HepG2 (cell line): ENCODE data around the gene TNFAIP8L1. TPM values are rescaled to one million over a fixed set of nuclear protein-coding genes. Genes with fewer than 3 reads are reported as not detected.

Experiments
- ATAC-seq: fragments of 200-7000 bp; cut with Tn5 transposase; 3 replicates; pipeline ENCODE4 v1.9.1; 2020; ENCODE audit warnings: mild to moderate bottlenecking, moderate library complexity
- BruUV-seq: library from RNA; stranded (reverse); fragments of 400-500 nt; replicated peaks from 2 replicates; lab custom pipeline; 2021; lab: Mats Ljungman, UMichigan
- CTCF ChIA-PET: fragments of 300-600 bp; formaldehyde crosslinking; extraction: SDS; loops from one replicate; lab custom pipeline; 2021; ENCODE audit warnings: low total read pairs, inconsistent platforms, low intra/inter-chr PET ratio; lab: Yijun Ruan, JAX
- POLR2A ChIA-PET: fragments of 350-600 bp; sonication (Branson Sonifier 250); formaldehyde crosslinking; loops from one replicate; lab custom pipeline; 2020; ENCODE audit warnings: antibody characterized with exemption, inconsistent platforms; lab: Yijun Ruan, JAX
- DNase-seq: peaks from one replicate; pipeline ENCODE4 v3.0.0-alpha.2; 2015; ENCODE audit warnings: low spot score
- FAIRE-seq: peaks from 3 replicates; lab custom pipeline; 2011; peaks lifted over from hg19 to GRCh38; lab: Jason Lieb, UNC
- H2AFZ ChIP-seq: one replicate; pipeline ENCODE4 v1.6.1; 2011; ENCODE audit warnings: low read length, inconsistent platforms
- H3K27ac ChIP-seq: fragments of 300-600 bp; 3 replicates; pipeline ENCODE4 v1.8.0; 2011; ENCODE audit warnings: mixed run types, mild to moderate bottlenecking, mixed read lengths, low read length, inconsistent platforms; ENCODE audit not compliant: insufficient read depth; ENCODE audit errors: extremely low read length
- H3K27me3 ChIP-seq, 2 experiments: fragments of 200-600 bp in 1 of 2; 2 replicates in 1 of 2; 3 replicates in 1 of 2; pipeline versions ENCODE4 v1.6.0 to v1.8.0; 2011; ENCODE audit warnings: low read length in 2 of 2, mild to moderate bottlenecking in 2 of 2, moderate library complexity in 2 of 2, inconsistent platforms in 1 of 2; ENCODE audit not compliant: insufficient read depth in 2 of 2, control insufficient read depth in 1 of 2
- H3K36me3 ChIP-seq, 2 experiments: fragments of 200-600 bp in 1 of 2; replicated peaks in 1 of 2; 2 replicates in 1 of 2; 3 replicates in 1 of 2; pipeline versions ENCODE4 v1.5.1 to v1.8.0; 2011; ENCODE audit warnings: low read length in 2 of 2, inconsistent platforms in 1 of 2; ENCODE audit not compliant: insufficient read depth in 2 of 2, control insufficient read depth in 1 of 2
- H3K4me1 ChIP-seq: 2 replicates; pipeline ENCODE4 v1.5.1; 2012; ENCODE audit warnings: low read length, inconsistent platforms; ENCODE audit not compliant: insufficient read depth
- H3K4me2 ChIP-seq: 2 replicates; pipeline ENCODE4 v1.6.0; 2011; ENCODE audit warnings: low read depth, low read length, inconsistent platforms
- H3K4me3 ChIP-seq, 3 experiments: fragments of 200-600 bp in 1 of 3; sonication (generic), shearing (Covaris generic) in 1 of 3; replicated peaks in 1 of 3; 2 replicates each; pipeline ENCODE4 v1.5.1; 2011 to 2016; ENCODE audit warnings: low read length in 3 of 3, inconsistent platforms in 2 of 3, low read depth in 2 of 3, mild to moderate bottlenecking in 2 of 3, control low read depth in 1 of 3, mixed read lengths in 1 of 3; ENCODE audit not compliant: insufficient read depth in 1 of 3
- H3K79me2 ChIP-seq: one replicate; pipeline ENCODE4 v1.6.1; 2011; ENCODE audit warnings: low read length, inconsistent platforms; ENCODE audit not compliant: insufficient read depth
- H3K9ac ChIP-seq: 2 replicates; pipeline ENCODE4 v1.6.0; 2011; ENCODE audit warnings: mild to moderate bottlenecking, low read depth, low read length, inconsistent platforms; ENCODE audit not compliant: insufficient read depth
- H3K9me3 ChIP-seq: 2 replicates; pipeline ENCODE4 v1.5.1; 2012; ENCODE audit warnings: mild to moderate bottlenecking, low read length
- H4K20me1 ChIP-seq: 2 replicates; pipeline ENCODE4 v1.6.0; 2011; ENCODE audit warnings: inconsistent platforms, mild to moderate bottlenecking, low read length, moderate library complexity; ENCODE audit not compliant: insufficient read depth
- AGO2 ChIP-seq: fragments of 200-400 bp; formaldehyde crosslinking; optimal IDR thresholded peaks from 2 replicates; pipeline ENCODE3; 2017; ENCODE audit warnings: mild to moderate bottlenecking, low read depth, low read length, moderate library complexity
- ATM ChIP-seq: fragments of 450-650 bp; IDR thresholded peaks from 2 replicates; pipeline ENCODE4 v1.7.1; 2017; ENCODE audit warnings: mild to moderate bottlenecking, borderline replicate concordance
- DR1 ChIP-seq: sonication (generic); formaldehyde crosslinking; IDR thresholded peaks from 2 replicates; pipeline ENCODE4 v1.8.0; 2021; ENCODE audit warnings: mild to moderate bottlenecking, missing genetic modification reagents, inconsistent platforms
- FOXC1 ChIP-seq: sonication (generic); formaldehyde crosslinking; IDR thresholded peaks from 2 replicates; pipeline ENCODE4 v1.8.0; 2022; ENCODE audit warnings: mild to moderate bottlenecking, missing genetic modification reagents, borderline replicate concordance
- FOXM1 ChIP-seq: sonication (generic); formaldehyde crosslinking; IDR thresholded peaks from 2 replicates; pipeline ENCODE4 v1.5.0; 2020; ENCODE audit warnings: missing genetic modification reagents
- GATAD2A ChIP-seq: IDR thresholded peaks from 2 replicates; pipeline ENCODE4 v1.6.1; 2016
- HNRNPL ChIP-seq: fragments of 200-400 bp; formaldehyde crosslinking; IDR thresholded peaks from 2 replicates; pipeline ENCODE4 v1.6.1; 2017; ENCODE audit warnings: mild to moderate bottlenecking, low read depth, low read length
- MEIS2 ChIP-seq: sonication (generic); formaldehyde crosslinking; IDR thresholded peaks from 2 replicates; pipeline ENCODE4 v1.9.0; 2021; ENCODE audit warnings: mild to moderate bottlenecking, missing genetic modification reagents
- MYNN ChIP-seq: sonication (generic); formaldehyde crosslinking; IDR thresholded peaks from 2 replicates; pipeline ENCODE4 v1.4.0; 2020; ENCODE audit warnings: mild to moderate bottlenecking, low read depth, missing genetic modification reagents
- SIX4 ChIP-seq: sonication (generic); formaldehyde crosslinking; IDR thresholded peaks from 2 replicates; pipeline ENCODE4 v1.4.0; 2020; ENCODE audit warnings: missing genetic modification reagents
- ZMYM3 ChIP-seq: sonication (generic); formaldehyde crosslinking; IDR thresholded peaks from 2 replicates; pipeline ENCODE4 v1.5.1; 2020; ENCODE audit warnings: mild to moderate bottlenecking, missing genetic modification reagents
- ZNF124 ChIP-seq: sonication (generic); formaldehyde crosslinking; IDR thresholded peaks from 2 replicates; pipeline ENCODE4 v1.4.0; 2020; ENCODE audit warnings: missing genetic modification reagents
- ZNF20 ChIP-seq: sonication (generic); formaldehyde crosslinking; IDR thresholded peaks from 2 replicates; pipeline ENCODE4 v1.4.0; 2020; ENCODE audit warnings: mild to moderate bottlenecking, moderate library complexity, missing genetic modification reagents
- ZNF296 ChIP-seq: sonication (generic); formaldehyde crosslinking; conservative IDR thresholded peaks from 2 replicates; pipeline ENCODE4 v1.5.0; 2020; ENCODE audit warnings: mild to moderate bottlenecking, missing genetic modification reagents
- ZNF709 ChIP-seq: sonication (generic); formaldehyde crosslinking; IDR thresholded peaks from 2 replicates; pipeline ENCODE4 v1.5.0; 2020; ENCODE audit warnings: mild to moderate bottlenecking, missing genetic modification reagents
- ZNF768 ChIP-seq: sonication (generic); formaldehyde crosslinking; IDR thresholded peaks from 2 replicates; pipeline ENCODE4 v1.4.0; 2020; ENCODE audit warnings: missing genetic modification reagents
- WGBS: methylation state at CpG from one replicate; pipeline ENCODE4 v1.1.6; 2017; ENCODE audit warnings: low lambda C conversion rate; 5-methylcytosine and 5-hydroxymethylcytosine counted together
- in situ Hi-C: cut with HindIII; loops from 2 replicates; pipeline ENCODE4 v1.10.0; 2017; ENCODE audit warnings: low pct_unique_long_range_greater_than_20kb; ENCODE audit not compliant: extremely low pct_ligation_motif_present
- intact Hi-C: fragments of 100-400 bp; cut with micrococcal nuclease; formaldehyde crosslinking; loops from one replicate; pipeline ENCODE4 v1.10.0; 2022; ENCODE audit not compliant: unreplicated experiment
- polyA plus RNA-seq, 8 experiments: library from polyadenylated mRNA; depleted of rRNA in 3 of 8; stranded (reverse) in 7 of 8; unstranded in 1 of 8; fragments of >200 nt; fragmentation: Illumina TruSeq in 4 of 8; extraction: Trizol in 4 of 8; gene quantifications; 2 replicates each; pipeline versions ENCODE4 v1.2.1 to v1.2.3, GENCODE V29; 2011 to 2016; ENCODE audit warnings: low read depth in 4 of 8, missing spikeins in 1 of 8, mixed read lengths in 1 of 8; ENCODE audit not compliant: insufficient read depth in 1 of 8
- total RNA-seq, 5 experiments: library from RNA; depleted of rRNA; stranded (reverse); fragments of >200 nt; fragmentation: Illumina TruSeq; extraction: Trizol; gene quantifications; 2 replicates each; pipeline ENCODE4 v1.2.3, GENCODE V29; 2016; ENCODE audit warnings: low read depth in 1 of 5
- TF ChIP-seq, protein P1 (sequence below): sonication (generic); formaldehyde crosslinking; IDR thresholded peaks from 2 replicates; pipeline ENCODE4 v1.5.0; 2020; ENCODE audit warnings: mild to moderate bottlenecking, missing genetic modification reagents, borderline replicate concordance

Gene TNFAIP8L1
- total and polyA plus RNA-seq, 2 of the 13 experiments (the other 11 are each of a cell fraction or from before 2014, with no cell fraction given), result 13.4 to 21.4 TPM

DNA sequence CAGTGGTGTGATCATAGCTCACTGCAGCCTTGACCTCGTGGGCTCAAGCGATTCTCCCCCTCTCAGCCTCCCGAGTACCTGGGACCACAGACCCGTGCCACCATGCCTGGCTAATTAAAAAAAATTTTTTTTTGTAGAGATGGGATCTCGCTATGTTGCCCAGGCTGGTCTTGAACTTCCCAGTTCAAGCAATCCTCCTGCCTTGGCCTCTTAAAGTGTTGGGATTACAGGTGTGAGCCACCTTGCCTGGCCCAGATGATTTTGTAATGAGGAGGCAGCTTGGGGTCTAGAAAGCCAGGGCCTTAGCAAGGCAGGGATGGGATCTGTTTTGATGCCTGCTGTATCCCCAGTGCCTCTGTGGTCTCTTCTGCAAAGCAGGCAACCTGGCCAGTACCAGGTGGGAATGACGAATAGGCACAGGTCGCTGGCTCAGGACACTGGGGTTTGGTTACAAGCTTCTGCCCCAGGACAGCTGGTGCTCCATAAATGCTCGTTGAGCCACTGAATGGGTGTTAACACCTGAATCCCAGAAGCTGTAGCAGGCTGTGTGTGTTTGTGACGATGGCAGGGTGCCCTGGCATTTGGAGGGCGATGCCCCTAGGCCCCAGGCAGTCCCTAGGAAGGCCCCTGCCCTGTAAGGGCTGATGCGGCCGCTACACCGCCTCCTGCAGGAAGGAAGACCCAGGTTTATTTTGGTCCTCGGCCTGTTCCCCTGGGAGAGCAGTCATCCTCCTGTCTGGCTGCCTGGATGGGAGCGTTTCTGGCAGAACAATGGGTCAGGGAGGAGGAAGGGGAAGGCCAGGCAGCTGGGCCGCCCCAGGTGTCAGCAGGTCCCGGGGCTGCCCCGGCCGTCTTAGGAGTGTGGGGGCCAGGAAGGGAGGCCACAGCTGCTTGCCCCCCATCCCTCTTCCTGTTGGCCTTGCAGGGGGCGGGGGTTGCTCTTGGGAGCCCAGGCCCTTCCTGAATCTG, 8.6 kb downstream of the TNFAIP8L1 start (continued):
- TF ChIP-seq ZNF296 (CRISPR knock-in tag), result no peak
- TF ChIP-seq FOXC1 (CRISPR knock-in tag), result no peak

DNA sequence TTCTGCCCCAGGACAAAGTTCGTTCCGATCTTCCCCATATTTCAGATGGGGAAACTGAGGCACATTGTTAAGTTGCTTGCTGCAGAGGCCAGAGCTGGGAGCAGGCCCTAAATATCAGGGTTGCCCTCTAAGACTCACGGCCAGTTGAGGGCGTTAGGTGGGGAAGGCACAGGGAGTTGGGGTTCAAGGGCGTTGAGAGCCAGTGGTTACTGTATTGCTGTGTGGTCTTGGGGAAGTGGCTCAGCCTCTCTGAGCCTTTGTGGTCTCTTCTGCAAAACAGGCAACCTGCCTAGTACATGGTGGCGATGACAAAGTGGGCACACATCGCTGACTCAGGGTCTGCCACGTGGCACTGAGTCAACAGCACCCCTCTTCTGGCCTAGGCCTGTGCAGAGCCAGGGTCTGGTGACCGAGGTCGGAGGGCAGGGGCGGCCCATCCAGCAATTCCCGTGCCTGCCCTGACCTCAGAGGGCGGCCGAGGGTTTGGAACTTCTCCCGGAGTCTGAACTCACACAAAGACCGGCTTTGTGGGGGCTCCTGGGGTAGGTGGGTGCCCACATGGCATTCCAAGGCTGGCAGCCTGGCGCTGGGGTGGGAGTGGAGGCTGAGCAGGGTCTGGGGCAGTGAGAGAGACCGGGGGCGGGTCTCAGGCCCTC, 10.2 kb downstream of the TNFAIP8L1 start:
- H3K4me1 ChIP-seq, result peaks cover 8% of the 10 kb centered on the region
- H3K4me3 ChIP-seq, result no peak overlapping the region
- in situ Hi-C loops (no loop called here), intact Hi-C loops (loop anchor here (5.0 kb wide), 1 partner anchor 582 kb away; the partner anchor contains the start of gene ZBTB7A)
- H3K79me2 ChIP-seq, result peaks cover 9% of the 10 kb centered on the region
- no peak overlapping the region for H3K27ac ChIP-seq
- ChIA-PET POLR2A (no interaction called here), CTCF (no interaction called here)
- H3K4me2 ChIP-seq, result no peak overlapping the region
- peaks cover 2 to 23% of the 10 kb centered on the region in 2 experiments; a peak in 3 of 5 replicates for H3K36me3 ChIP-seq
- BruUV-seq, result no TSS peak
- TF ChIP-seq ZNF709 (no peak), SIX4 (CRISPR knock-in tag) (no peak), ATM (no peak), ZMYM3 (CRISPR knock-in tag) (peak; percentile 52), ZNF124 (no peak), MEIS2 (CRISPR knock-in tag) (no peak), ZNF768 (CRISPR knock-in tag) (peak; percentile 98), MYNN (CRISPR knock-in tag) (no peak), ZNF20 (CRISPR knock-in tag) (no peak), FOXM1 (CRISPR knock-in tag) (no peak), DR1 (CRISPR knock-in tag) (no peak), AGO2 (peak; percentile 38), HNRNPL (peak; percentile 64; the same call in 1 of the 2 replicates), GATAD2A (CRISPR knock-in tag) (no peak)
- TF ChIP-seq, protein P1, sequence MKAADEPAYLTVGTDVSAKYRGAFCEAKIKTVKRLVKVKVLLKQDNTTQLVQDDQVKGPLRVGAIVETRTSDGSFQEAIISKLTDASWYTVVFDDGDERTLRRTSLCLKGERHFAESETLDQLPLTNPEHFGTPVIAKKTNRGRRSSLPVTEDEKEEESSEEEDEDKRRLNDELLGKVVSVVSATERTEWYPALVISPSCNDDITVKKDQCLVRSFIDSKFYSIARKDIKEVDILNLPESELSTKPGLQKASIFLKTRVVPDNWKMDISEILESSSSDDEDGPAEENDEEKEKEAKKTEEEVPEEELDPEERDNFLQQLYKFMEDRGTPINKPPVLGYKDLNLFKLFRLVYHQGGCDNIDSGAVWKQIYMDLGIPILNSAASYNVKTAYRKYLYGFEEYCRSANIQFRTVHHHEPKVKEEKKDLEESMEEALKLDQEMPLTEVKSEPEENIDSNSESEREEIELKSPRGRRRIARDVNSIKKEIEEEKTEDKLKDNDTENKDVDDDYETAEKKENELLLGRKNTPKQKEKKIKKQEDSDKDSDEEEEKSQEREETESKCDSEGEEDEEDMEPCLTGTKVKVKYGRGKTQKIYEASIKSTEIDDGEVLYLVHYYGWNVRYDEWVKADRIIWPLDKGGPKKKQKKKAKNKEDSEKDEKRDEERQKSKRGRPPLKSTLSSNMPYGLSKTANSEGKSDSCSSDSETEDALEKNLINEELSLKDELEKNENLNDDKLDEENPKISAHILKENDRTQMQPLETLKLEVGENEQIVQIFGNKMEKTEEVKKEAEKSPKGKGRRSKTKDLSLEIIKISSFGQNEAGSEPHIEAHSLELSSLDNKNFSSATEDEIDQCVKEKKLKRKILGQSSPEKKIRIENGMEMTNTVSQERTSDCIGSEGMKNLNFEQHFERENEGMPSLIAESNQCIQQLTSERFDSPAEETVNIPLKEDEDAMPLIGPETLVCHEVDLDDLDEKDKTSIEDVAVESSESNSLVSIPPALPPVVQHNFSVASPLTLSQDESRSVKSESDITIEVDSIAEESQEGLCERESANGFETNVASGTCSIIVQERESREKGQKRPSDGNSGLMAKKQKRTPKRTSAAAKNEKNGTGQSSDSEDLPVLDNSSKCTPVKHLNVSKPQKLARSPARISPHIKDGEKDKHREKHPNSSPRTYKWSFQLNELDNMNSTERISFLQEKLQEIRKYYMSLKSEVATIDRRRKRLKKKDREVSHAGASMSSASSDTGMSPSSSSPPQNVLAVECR (CRISPR knock-in tag), result no peak
- H2AFZ ChIP-seq, result no peak overlapping the region
- WGBS, result 100% methylated on average over 13 of the region's 19 CpGs
- DNase-seq, result no peak
- ATAC-seq, result no peak
- no peak for FAIRE-seq
- no peaks in the 10 kb centered on the region for H3K9me3 ChIP-seq
- peaks cover 9% of the 10 kb centered on the region; the same call in 1 of the 2 replicates for H4K20me1 ChIP-seq
- H3K9ac ChIP-seq, result no peak overlapping the region
- H3K27me3 ChIP-seq, result no peaks in the 10 kb centered on the region
